ENCODE data around the gene RET. TPM values are rescaled to one million over a fixed set of nuclear protein-coding genes. Genes with fewer than 3 reads are reported as not detected.

RET gene
- total and polyA plus RNA-seq, 2 of the 8 experiments (the other 6 are each of a cell fraction or from before 2014, with no cell fraction given), result 6.7 to 8.4 TPM

DNA sequence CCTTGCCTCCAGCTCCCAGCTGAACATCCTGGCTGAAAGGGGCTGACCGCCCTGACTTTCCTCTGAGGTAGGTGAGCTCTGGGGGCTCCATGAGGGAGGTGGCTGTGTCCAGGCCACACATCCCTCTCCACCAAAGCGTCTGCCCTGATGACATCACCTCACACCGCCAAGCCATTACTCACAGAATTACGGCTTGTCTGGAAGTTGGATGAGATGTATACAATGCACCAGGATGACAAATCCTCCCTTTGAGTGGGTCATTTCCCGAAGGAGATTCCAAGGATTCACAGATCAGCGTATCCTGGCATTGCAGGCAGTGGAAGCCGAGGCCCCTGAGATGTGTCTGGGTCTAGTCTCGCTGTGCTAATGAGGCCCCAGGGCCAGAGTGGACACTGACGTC, 15.1 kb upstream of the RET start:
- no peak overlapping the region for H2BK5ac ChIP-seq (ENCODE audit: low read depth, low read length)
- no peak overlapping the region for H2BK15ac ChIP-seq (ENCODE audit: low read length)
- H2AFZ ChIP-seq (ENCODE audit: low read length), result no peak overlapping the region
- H4K8ac ChIP-seq (ENCODE audit: extremely low read depth, insufficient read depth, low read length), result no peak overlapping the region; the same call in 1 of the 2 replicates
- H4K91ac ChIP-seq (replicated peaks; ENCODE audit: insufficient read length, low read length), result no peak overlapping the region
- H4K20me1 ChIP-seq (replicated peaks in 1 of 2; ENCODE audit: control insufficient read depth in 1 of 2, insufficient read depth in 2 of 2, low read length in 2 of 2), result no peaks in the 10 kb centered on the region
- ChIA-PET CTCF (ENCODE audit: partially characterized antibody) (interaction anchor here (1.0 to 1.6 kb wide), 2 partner anchors 201 to 204 kb away, joined by 3 to 4 read pairs; no protein-coding TSS in a partner anchor), POLR2A (ENCODE audit: partially characterized antibody) (no interaction called here)
- no peaks in the 10 kb centered on the region for H3K9me3 ChIP-seq (ENCODE audit: insufficient read depth in 2 of 2, low read depth in 1 of 2, low read length in 1 of 2)
- no peak overlapping the region for H2AK5ac ChIP-seq (ENCODE audit: low read depth, low read length)
- H3K4me3 ChIP-seq (ENCODE audit: extremely low read depth in 1 of 4, insufficient read depth in 2 of 4, low read depth in 3 of 4, low read length in 4 of 4), result no peak overlapping the region
- WGBS, 2 experiments (ENCODE audit: extremely low coverage in 1 of 2, insufficient coverage in 1 of 2, insufficient read length in 1 of 2, insufficient replicate concordance in 2 of 2, low coverage in 1 of 2, low lambda C conversion rate in 2 of 2, missing lambda C conversion rate in 1 of 2), result 82% methylated on average over 9 of the region's 9 CpGs; no CpG with 5 or more reads in 1 of the 2 experiments
- H3K18ac ChIP-seq (ENCODE audit: extremely low read depth, low read length), result no peak overlapping the region
- no peak overlapping the region for H3K9ac ChIP-seq (replicated peaks in 1 of 4; ENCODE audit: extremely low read depth in 1 of 4, low read depth in 3 of 4, low read length in 3 of 4)
- FAIRE-seq (no peak), DNase-seq (ENCODE audit: low read depth in 1 of 2, low spot score in 2 of 2) (no peak)
- no peak overlapping the region for H3K4ac ChIP-seq (replicated peaks; ENCODE audit: insufficient read length, low read depth, low read length)
- no peak overlapping the region for H3K56ac ChIP-seq (replicated peaks; ENCODE audit: insufficient read length, low read depth, low read length)
- H2BK20ac ChIP-seq (ENCODE audit: low read length), result no peak overlapping the region
- no peak overlapping the region for H2BK120ac ChIP-seq (replicated peaks; ENCODE audit: low read depth, low read length)
- no peaks in the 10 kb centered on the region for H3K36me3 ChIP-seq (ENCODE audit: control insufficient read depth in 2 of 4, insufficient read depth in 4 of 4, low read length in 3 of 4)
- no peak overlapping the region for H3K4me2 ChIP-seq (ENCODE audit: insufficient read depth in 1 of 2, low read depth in 2 of 2, low read length in 2 of 2)
- no peak overlapping the region for H2BK12ac ChIP-seq (ENCODE audit: low read depth, low read length)
- no peaks in the 10 kb centered on the region for H3K23me2 ChIP-seq (ENCODE audit: low read depth, low read length)
- no peaks in the 10 kb centered on the region; a peak in 1 of 7 replicates for H3K27me3 ChIP-seq (replicated peaks in 1 of 4; ENCODE audit: control insufficient read depth in 3 of 4, extremely low read depth in 1 of 4, insufficient read depth in 3 of 4, low read length in 3 of 4)
- no peak overlapping the region for H3K23ac ChIP-seq (ENCODE audit: insufficient read length)
- H3K79me2 ChIP-seq (ENCODE audit: control insufficient read depth in 1 of 2, insufficient read depth in 2 of 2, low read length in 2 of 2), result no peaks in the 10 kb centered on the region
- no peak overlapping the region for H4K5ac ChIP-seq (ENCODE audit: insufficient read length, low read depth, low read length)
- H3K79me1 ChIP-seq (ENCODE audit: low read depth, low read length), result no peaks in the 10 kb centered on the region
- no peak overlapping the region for H3K14ac ChIP-seq (ENCODE audit: insufficient read length)
- no peak overlapping the region for H3K27ac ChIP-seq (ENCODE audit: low read depth, low read length)
- TF ChIP-seq JUN (IDR thresholded peaks at IDR 0.05; ENCODE audit: low read depth, low read length), result no peak
- TF ChIP-seq BACH1 (IDR thresholded peaks at IDR 0.05; ENCODE audit: low read length), result no peak
- no peak for TF ChIP-seq USF2 (IDR thresholded peaks at IDR 0.05; ENCODE audit: low read length)
- TF ChIP-seq, protein P1, sequence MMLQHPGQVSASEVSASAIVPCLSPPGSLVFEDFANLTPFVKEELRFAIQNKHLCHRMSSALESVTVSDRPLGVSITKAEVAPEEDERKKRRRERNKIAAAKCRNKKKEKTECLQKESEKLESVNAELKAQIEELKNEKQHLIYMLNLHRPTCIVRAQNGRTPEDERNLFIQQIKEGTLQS (IDR thresholded peaks at IDR 0.05; ENCODE audit: insufficient read depth, low read depth, low read length), result no peak
- peaks cover 0 to 8% (median 5%) of the 10 kb centered on the region in 4 experiments; a peak in 4 of 7 replicates for H3K4me1 ChIP-seq (replicated peaks in 1 of 4; ENCODE audit: control insufficient read depth in 3 of 4, insufficient read depth in 4 of 4, low read length in 3 of 4)

Measured in H1 (cell line).